ENCODE data around the gene E2F7.

Gene E2F7

DNA sequence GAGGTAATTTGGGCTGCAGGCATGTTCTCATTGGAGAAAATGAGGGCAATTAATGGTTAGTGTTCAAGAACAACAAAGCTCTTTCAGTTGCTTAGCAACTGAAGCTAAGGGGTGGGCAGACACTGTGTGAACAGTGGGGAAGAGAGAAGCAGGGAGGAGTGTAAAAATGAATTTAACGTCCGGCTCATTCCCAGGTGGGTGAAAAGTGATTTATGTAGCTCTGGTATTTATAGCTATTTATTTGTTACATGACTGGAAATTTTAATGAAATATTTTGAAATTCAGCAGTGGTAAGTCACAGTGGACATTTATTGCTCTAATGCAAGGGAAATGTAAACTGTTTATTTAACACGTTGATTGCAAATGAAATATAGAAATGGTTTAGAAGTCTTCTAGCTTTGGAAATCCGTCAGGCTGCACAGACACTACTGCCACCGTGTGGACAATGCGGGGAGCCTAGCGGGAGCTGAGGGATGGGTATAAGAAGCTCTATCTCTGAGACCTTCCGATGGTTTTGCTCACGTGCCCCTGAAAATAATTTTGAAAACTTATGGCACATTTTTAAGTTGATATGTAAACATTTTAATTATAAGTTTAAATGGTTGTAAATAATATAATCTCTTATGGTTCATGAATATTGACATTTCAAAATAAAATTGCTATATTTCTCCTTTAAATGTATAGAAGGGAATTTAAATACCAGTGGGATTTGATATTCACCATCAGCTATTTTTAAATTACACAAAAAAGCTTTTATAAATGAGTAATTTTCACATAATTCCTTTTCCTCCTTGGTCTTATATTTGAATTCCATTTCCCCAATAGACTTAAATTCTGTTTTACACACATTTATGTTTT lies 54.4 kb downstream of the E2F7 start:
- peak; percentile 87 for DNase-seq

DNA sequence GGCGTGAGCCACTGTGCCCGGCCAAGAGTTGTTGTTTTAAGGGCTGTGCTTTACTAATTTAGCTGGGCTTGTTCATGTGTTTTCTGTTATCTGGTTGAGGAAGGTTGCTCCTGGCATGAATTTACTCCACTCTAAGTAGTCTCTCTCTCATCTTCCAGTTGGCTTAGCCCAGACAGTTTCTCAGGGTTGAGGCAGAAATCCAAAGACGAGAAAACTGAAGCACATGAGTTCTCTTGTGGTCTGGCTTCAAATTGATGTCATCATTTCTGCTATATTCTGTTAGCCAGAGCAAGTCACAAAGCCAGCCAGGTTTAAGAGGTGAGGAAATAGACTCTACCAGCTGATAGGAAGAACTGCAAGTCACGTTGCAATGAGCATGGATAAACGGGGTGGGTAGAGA lies 57.9 kb downstream of the E2F7 start:
- no peak for DNase-seq

DNA sequence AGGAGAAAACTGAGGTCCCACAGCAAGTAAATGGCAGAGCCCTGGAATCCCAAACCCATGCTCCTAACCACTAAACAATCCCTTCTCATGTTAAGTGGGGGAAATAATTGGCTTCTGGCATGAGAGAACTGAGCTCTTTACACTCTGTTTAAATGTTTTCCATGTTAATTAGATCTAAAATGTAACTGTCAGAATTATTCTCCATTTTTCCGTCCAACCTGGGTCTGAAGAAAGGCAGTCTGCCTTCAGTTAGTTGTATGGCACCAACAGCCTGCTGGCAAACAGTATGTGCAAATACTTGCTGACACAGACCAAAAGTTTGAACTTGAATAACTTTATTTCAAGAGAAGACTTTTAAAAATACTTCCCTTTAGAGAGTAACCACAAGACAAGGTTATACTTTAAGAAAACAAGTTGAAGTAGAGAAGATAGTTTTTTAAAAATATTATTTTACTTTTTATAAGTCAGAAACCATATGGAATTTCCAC lies 59.7 kb downstream of the E2F7 start:
- DNase-seq, result no peak

DNA sequence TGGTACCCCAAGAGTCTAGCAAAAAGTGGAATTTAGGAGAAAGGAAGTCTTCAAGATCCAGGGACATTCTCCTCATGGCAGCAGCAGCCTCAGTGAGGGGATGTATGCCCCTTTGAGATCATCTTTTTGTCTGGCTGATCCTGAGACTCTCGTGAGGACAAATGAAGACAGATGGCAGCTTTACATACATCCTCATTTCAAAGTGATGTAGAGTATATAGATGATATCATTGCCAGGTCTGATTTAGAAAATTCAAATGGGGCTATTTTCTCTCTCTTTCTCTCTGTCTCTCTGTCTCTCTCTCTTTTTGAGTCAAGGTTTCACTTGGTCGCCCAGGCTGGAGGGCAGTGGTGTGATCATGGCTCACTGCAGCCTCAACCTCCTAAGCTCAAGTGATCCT lies 61.5 kb downstream of the E2F7 start:
- no peak for DNase-seq

DNA sequence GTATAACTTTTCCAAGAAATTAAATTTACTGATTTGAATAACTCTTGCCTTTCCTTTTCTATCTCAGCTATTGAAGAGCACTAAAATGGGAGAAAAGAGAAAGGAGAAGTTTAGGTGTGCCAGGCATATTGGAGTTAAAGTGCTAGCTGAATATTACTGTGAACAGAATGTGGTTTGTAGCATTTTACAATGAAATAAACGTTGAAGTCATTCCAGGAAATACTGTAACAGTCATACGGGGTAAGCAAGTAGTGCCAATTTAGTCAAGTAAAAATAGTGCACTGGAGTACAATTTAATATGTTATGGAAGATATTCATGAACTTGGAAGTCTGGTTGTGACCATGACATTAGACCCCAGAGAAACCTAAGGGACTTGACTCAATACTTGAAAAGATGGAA lies 62.1 kb downstream of the E2F7 start:
- no peak for DNase-seq

DNA sequence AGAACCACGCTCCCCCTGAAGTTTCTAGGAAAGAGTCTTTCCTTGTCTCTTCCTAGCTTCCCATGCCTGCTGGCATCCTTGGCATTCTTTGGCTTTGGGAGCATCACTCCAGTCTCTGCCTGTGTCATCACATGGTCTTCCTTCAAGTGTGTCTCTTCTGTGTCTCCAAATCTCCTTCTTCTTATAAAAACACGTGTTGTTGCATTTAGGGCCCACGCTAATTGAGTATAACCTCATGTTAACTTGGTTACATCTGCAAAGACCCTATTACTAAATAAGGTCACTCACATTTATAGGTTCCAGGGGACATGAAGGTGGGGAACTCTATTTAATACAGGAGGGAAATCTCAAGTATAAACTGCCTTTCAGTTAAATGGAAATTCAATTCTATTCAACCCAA lies 63.0 kb downstream of the E2F7 start:
- no peak for DNase-seq

DNA sequence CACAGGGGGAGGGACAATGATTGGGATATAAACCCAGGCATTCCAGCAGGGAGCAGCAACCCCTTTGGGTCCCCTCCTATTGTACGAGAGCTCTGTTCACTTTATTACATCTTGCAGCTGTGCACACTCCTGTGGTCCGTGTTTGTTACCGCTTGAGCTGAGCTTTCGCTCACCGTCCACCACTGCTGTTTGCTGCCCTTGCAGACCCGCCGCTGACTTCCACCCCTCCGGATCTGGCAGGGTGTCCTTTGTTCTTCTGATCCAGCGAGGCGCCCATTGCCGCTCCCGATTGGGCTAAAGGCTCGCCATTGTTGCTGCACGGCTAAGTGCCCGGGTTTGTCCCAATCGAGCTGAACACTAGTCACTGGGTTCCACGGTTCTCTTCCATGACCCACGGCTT lies 64.1 kb downstream of the E2F7 start:
- DNase-seq, result no peak

DNA sequence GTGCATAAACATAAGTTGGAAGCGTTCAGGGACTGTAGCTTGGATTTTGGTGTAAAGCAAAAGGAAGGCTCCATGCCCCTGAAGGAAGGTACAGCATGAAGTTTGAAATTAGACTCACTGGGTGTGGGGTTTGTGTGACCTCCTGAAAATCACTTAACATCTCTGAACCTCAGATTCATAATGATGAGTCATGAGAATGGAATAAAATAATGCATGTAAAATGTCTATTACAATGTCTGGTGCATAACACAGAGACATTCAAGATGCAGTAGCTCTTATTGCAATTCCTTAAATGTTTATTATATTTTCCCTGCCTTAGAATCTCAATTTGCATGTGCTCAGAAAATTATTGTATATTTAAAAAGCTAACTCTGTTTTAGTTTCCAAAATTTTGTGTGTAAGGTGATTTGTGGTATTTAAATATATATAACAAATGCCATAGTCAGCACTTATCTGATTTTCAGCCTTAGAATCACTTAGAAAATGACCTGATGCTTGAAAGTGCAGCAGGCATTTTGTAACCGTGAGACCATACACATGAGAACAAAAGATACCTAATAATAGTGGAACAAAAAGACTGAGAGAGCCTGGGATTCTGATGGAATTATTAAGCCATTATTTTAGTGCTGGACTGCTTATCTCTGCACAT lies 66.3 kb downstream of the E2F7 start:
- no peak for DNase-seq

DNA sequence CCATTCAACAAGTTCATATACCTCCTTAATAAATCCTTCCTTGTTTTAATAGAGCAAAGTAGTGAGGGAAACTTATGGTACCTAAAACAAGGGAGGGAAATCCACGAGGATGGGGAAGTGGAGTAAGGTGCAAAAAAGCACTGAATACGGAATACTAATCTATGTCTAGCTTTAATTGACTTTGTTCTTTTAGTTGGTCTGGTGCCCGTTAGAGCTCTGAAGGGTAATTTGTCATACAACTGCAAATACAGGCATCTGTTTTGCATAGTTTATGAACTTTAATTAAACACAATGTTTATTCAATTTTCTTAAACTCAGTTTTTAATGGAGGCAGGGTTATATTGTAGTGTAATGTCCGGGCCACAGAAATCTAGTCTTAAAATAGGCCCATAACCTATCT lies 67.0 kb downstream of the E2F7 start:
- no peak for DNase-seq

DNA sequence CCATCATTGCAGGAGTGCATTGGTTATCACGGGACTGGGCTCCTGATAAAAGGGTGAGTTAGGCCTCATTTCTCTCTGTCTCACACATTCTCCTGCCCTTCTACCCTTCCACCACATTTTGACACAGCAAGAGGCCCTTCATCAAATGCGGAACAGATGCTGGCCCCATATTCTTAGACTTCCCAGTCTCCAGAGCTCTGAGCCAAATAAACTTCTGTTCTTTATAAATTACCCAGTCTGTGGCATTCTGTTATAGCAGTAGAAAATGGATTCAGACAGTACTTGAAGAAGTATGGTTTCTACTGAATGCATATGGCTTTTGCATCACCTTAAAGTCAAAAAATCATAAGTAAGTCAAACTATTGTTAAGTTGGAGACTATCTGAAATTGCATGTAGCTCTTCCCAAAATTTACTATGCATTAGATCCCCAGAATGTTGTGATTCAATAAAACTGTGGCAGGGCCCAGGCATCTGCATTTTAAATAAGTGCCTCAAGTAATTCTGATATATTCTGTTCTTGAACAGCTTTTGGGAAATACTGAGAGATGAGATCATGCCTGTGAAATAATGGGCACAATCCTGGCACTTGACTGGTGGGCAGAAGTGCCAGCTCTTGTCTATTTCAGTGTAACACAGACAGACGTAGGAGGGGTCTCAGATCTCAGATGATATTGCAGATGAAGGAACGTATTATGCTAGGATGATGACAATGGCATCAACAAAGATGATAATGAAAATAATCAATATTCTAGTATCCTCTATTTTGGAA lies 68.2 kb downstream of the E2F7 start:
- DNase-seq, result no peak

DNA sequence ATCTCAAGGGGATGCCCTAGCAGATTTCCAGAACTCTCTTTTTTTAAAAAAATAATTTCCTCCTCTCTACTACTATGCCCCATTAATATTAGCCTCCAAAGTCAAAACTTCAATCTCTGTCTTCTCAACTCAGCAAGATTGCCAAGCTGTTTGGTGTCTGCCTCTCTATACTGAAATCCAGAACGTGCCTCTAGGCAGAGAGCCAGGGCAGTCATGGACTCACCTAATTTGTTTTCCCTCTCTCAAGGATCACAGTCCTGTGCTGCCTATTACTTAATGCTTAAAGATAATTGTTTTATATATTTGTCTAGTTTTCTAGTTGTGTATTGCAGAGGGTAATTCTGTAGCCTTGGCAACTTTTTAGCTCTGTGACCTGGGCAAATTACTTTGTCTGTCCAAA lies 74.7 kb downstream of the E2F7 start:
- no peak for DNase-seq

DNA sequence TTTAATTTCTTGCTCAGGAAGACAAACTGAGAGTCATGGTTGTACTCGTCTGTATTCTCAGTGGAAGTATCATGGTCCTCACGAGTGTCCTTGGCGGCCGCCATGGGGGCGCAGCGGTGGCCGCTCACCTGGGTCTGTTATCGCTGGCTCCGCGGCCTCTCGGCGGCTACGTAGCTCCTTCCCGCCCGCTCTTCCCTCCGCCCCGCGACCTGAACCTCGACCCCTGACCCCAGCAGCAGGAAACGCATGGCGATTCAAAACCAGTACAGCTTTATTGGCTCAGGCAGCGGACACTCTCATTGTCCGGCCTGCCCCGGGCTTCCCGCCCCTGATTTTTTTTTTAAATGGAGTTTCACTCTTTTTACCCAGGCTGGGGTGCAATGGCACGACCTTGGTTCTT lies 80.8 kb downstream of the E2F7 start:
- DNase-seq, result no peak

DNA sequence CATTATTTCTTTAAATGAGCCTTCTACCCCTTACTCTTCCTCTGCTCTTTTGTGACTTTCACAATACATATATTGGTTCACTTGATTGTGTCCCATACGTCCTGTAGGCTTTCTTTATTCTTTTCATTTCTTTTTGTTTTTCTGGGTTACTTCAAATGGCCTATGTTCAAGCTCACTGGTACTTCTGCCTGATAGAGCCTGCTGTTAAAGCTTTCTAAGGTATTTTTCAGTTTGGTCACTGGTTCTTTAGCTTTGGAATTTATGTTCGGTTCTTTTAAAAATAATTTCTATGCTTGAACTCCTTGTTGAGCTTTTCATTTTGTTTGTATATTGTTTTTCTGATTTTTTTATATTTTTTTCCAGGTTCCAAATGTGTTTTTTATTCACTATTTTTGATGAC lies 81.9 kb downstream of the E2F7 start:
- DNase-seq, result no peak

DNA sequence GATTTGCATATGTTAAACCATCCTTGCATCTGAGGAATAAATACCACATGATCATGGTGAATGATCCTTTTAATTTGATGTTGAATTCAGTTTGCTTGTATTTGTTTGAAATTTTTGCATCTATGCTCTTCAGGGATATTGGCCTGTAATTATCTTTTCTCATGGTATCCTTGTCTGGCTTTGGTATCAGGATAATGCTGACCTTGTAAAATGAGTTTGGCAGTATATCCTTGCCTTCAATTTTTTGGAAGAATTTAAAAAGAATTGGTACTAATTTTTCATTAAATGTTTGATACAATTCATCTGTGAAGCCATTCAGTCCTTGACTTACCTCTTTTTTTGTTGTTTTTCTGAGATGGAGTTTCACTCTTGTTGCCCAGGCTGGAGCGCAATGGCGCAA lies 85.2 kb downstream of the E2F7 start:
- DNase-seq, result no peak

DNA sequence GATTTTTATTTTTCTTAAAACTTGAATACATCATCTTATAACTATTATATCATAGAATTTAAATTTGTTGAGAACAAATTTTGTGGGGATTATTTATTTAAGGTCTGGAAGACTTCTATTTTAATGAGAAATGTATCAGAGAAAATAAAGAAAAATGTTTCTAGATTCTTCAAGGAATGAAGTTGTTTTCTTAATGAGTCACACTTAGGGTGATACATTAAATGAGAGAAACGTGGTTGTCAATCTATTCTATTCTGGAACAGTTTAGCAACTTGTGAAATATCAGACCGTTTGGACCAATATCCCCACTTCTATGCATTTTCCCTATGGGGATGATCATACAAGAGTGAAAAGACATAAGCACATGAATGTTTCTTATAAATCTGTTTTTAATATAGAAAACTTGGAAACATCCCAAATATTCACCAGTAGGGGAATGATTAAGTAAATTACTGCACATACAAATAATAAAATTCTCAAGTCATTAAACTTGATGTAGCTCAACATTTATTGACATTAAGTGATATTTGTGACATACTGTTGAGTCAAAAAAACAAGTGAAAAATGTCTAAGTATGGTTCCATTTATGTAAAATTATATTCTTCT lies 88.5 kb downstream of the E2F7 start:
- no peak for DNase-seq

Data from activated effector memory CD4-positive, alpha-beta T cell treated with anti-CD3 and anti-CD28 coated beads, Interleukin-2, amount 50 U/mL, for 16 hours (primary cell).